ENCODE data around the gene TRPM7. TPM values are rescaled to one million over a fixed set of nuclear protein-coding genes. Genes with fewer than 3 reads are reported as not detected.

TRPM7 gene
- total and polyA plus RNA-seq, 2 of the 13 experiments (the other 11 are each of a cell fraction or from before 2014, with no cell fraction given): 11.0 to 36.0 TPM

DNA sequence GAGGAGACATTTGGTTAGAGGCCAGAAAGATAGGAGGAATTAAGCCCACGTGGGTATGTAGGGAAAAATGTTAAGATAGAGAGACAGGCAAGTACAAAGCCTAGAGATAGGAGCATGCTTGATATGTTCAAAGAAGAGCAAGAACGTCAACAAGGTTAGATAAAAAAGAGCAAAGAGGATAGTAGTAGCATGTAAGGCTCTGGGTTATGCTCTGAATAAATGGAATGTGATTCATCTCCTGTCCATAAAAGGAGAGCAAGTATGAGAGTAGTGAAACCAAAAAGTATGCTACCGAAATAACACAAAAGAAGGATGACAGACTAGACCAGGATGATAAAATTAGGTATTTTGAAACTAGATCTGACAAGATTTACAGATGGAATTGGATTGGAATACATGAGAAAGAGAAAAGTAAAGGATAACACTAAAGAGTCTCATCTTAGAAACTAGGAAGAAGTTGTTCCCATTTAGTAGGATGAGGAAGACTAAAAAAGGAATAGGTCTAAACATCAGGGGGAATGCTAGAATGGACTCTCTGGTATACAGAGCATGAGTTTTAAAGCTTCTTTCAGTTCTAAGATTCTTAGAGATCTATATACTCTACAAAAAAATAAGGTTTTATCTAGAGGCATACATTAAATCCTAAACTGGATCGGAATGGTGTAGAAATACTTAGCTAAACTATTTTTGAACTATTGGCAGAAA is 59.1 kb downstream of the TRPM7 start:
- WGBS (ENCODE audit: low lambda C conversion rate): 95% methylated on average over 4 of the region's 4 CpGs
- no peaks in the 10 kb centered on the region for H3K79me2 ChIP-seq (ENCODE audit: insufficient read depth, low read length)
- no peak for DNase-seq (ENCODE audit: low spot score)
- intact Hi-C loops (cut with micrococcal nuclease; ENCODE audit: unreplicated experiment): no loop called here
- no peak overlapping the region for H2AFZ ChIP-seq (ENCODE audit: low read length)
- FAIRE-seq: no peak
- H3K27me3 ChIP-seq (ENCODE audit: control insufficient read depth in 1 of 2, insufficient read depth in 2 of 2, low read length in 2 of 2): no peaks in the 10 kb centered on the region
- in situ Hi-C loops (cut with HindIII; ENCODE audit: extremely low pct_ligation_motif_present, low pct_unique_long_range_greater_than_20kb): no loop called here
- peaks cover 15 to 50% of the 10 kb centered on the region in 2 experiments for H3K36me3 ChIP-seq (replicated peaks in 1 of 2; ENCODE audit: control insufficient read depth in 1 of 2, insufficient read depth in 2 of 2, low read length in 2 of 2)
- no TSS peak for BruUV-seq (replicated peaks)
- no peak for TF ChIP-seq ZNF260 (CRISPR knock-in tag; IDR thresholded peaks at IDR 0.05; ENCODE audit: borderline replicate concordance, low read depth)
- 0 out of 2 replicates have a peak, but pooled peaks have one; percentile 15 for TF ChIP-seq FOXK2 (IDR thresholded peaks at IDR 0.05)
- H3K27ac ChIP-seq (ENCODE audit: extremely low read length, insufficient read depth, low read length): no peak overlapping the region
- H3K4me2 ChIP-seq (ENCODE audit: low read depth, low read length): no peak overlapping the region
- H3K9ac ChIP-seq (ENCODE audit: insufficient read depth, low read depth, low read length): no peak overlapping the region
- H3K9me3 ChIP-seq (ENCODE audit: low read length): no peaks in the 10 kb centered on the region
- H4K20me1 ChIP-seq (ENCODE audit: insufficient read depth, low read length): no peaks in the 10 kb centered on the region
- H3K4me3 ChIP-seq (replicated peaks in 1 of 3; ENCODE audit: insufficient read depth in 1 of 3, low read depth in 2 of 3, low read length in 3 of 3): no peak overlapping the region
- no peaks in the 10 kb centered on the region for H3K4me1 ChIP-seq (ENCODE audit: insufficient read depth, low read length)
- POLR2A ChIA-PET: no interaction called here
- CTCF ChIA-PET (ENCODE audit: low intra/inter-chr PET ratio, low total read pairs): no interaction called here
- no peak for ATAC-seq

DNA sequence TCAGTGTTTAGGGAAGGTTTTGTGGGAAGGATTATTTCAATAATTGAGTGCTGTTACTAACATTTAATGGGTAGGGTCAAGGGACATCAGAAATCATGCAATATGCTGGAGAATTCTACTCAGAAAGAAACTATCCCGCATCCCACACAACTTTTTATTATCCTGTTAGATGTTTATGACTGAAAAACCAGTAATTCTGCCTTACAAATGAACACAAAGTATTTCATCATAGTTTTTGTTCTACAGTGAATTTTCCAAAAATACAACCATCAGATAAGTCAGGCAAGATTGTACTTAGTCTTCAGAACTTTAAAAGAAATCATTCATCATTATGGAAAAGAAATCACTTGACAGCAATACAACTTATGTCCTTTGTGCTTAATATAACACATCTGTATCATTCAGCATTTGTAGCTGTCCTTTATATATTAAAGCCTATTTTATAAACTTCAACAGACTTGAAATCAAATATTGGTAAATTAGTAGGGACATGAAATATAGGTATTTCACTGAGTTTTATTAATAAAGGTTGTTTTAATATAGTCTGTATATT is 61.9 kb downstream of the TRPM7 start:
- Histone ChIP-seq H3K9ac (ENCODE audit: insufficient read depth, low read depth, low read length) (no peak overlapping the region), H3K27me3 (ENCODE audit: control insufficient read depth in 1 of 2, insufficient read depth in 2 of 2, low read length in 2 of 2) (no peaks in the 10 kb centered on the region), H3K79me2 (ENCODE audit: insufficient read depth, low read length) (no peaks in the 10 kb centered on the region), H2AFZ (ENCODE audit: low read length) (no peak overlapping the region), H3K4me2 (ENCODE audit: low read depth, low read length) (no peak overlapping the region), H3K9me3 (ENCODE audit: low read length) (no peaks in the 10 kb centered on the region), H3K36me3 (replicated peaks in 1 of 2; ENCODE audit: control insufficient read depth in 1 of 2, insufficient read depth in 2 of 2, low read length in 2 of 2) (peaks cover 8 to 33% of the 10 kb centered on the region in 2 experiments), H4K20me1 (ENCODE audit: insufficient read depth, low read length) (no peaks in the 10 kb centered on the region), H3K4me1 (ENCODE audit: insufficient read depth, low read length) (no peaks in the 10 kb centered on the region), H3K27ac (ENCODE audit: extremely low read length, insufficient read depth, low read length) (no peak overlapping the region), H3K4me3 (replicated peaks in 1 of 3; ENCODE audit: insufficient read depth in 1 of 3, low read depth in 2 of 3, low read length in 3 of 3) (no peak overlapping the region)
- CTCF ChIA-PET (ENCODE audit: low intra/inter-chr PET ratio, low total read pairs): no interaction called here
- no TSS peak for BruUV-seq (replicated peaks)
- no peak for FAIRE-seq
- intact Hi-C loops (cut with micrococcal nuclease; ENCODE audit: unreplicated experiment) (no loop called here), in situ Hi-C loops (cut with HindIII; ENCODE audit: extremely low pct_ligation_motif_present, low pct_unique_long_range_greater_than_20kb) (no loop called here)
- TF ChIP-seq RBAK (CRISPR knock-in tag; IDR thresholded peaks at IDR 0.05): no peak
- peak; percentile 29; the same call in 1 of the 2 replicates for TF ChIP-seq ATF7 (IDR thresholded peaks at IDR 0.05)
- TF ChIP-seq ATF7 (CRISPR knock-in tag; IDR thresholded peaks at IDR 0.05): no peak
- POLR2A ChIA-PET: no interaction called here
- ATAC-seq: no peak
- WGBS (ENCODE audit: low lambda C conversion rate): 96% methylated on average over 1 of the region's 1 CpG
- DNase-seq (ENCODE audit: low spot score): no peak
